Gastroesophageal sphincter (tissue), 3 donors: ENCODE data around the gene FAM118B.

Experiments
- CTCF ChIP-seq, 4 experiments: fragments of 200-600 bp in 2 of 4; fragments of 450-650 bp in 2 of 4; sonication (generic) in 1 of 4; IDR thresholded peaks; one replicate each; pipeline ENCODE4 v1.5.1; 2017 to 2019; ENCODE audit warnings: antibody characterized with exemption in 4 of 4, mild to moderate bottlenecking in 2 of 4, moderate library complexity in 2 of 4
- POLR2A ChIP-seq, 2 donors: fragments of 450-650 bp; IDR thresholded peaks; one replicate each; pipeline ENCODE4 v1.6.1; 2017; ENCODE audit warnings: antibody characterized with exemption in 2 of 2, mild to moderate bottlenecking in 2 of 2, moderate library complexity in 1 of 2
- POLR2AphosphoS5 ChIP-seq: sonication (generic); formaldehyde crosslinking; IDR thresholded peaks from one replicate; pipeline ENCODE4 v1.6.1; 2017; ENCODE audit warnings: antibody characterized with exemption

GRCh38 chr11:126288237-126288636 is 76.7 kb downstream of the FAM118B start:
- TF ChIP-seq POLR2A (IDR thresholded peaks at IDR 0.05) (no peak), CTCF (IDR thresholded peaks at IDR 0.05) (no peak), POLR2AphosphoS5 (no peak)
